ES-I3 (cell line): ENCODE measurements around the gene MUC4.
A peak's percentile ranks its signal among the peaks of the same experiment; 100 is the strongest.

Experiments used
- H3K36me3 ChIP-seq: 2 replicates; pipeline ENCODE4 v1.6.1; 2013; ENCODE audit warnings: mild to moderate bottlenecking, low read length, control low read depth, moderate library complexity; ENCODE audit not compliant: insufficient read depth
- H3K4me1 ChIP-seq: 2 replicates; pipeline ENCODE4 v1.6.1; 2013; ENCODE audit warnings: mild to moderate bottlenecking, control low read depth, low read length; ENCODE audit not compliant: insufficient read depth
- H3K9ac ChIP-seq: 2 replicates; pipeline ENCODE4 v1.6.1; 2013; ENCODE audit warnings: low read depth, mild to moderate bottlenecking, low read length, moderate library complexity
- H3K9me3 ChIP-seq: 2 replicates; pipeline ENCODE4 v1.6.1; 2013; ENCODE audit warnings: mild to moderate bottlenecking, low read length, moderate library complexity; ENCODE audit not compliant: control insufficient read depth, insufficient read depth

Gene MUC4

GRCh38 chr3:195811756-195812155 is at the start of gene MUC4:
Gene MUC4 (minus strand): TSS chr3:195811929. CDS start chr3:195811817, 112 bp downstream.
- no peaks in the 10 kb centered on the region for H3K36me3 ChIP-seq
- peak within 1 kb of the TSS; percentile 43; the same call in 1 of the 2 replicates for H3K9ac ChIP-seq
- no peaks in the 10 kb centered on the region for H3K9me3 ChIP-seq
- peaks cover 27% of the 10 kb centered on the region for H3K4me1 ChIP-seq

- Histone ChIP-seq H3K36me3 (no peaks in the 10 kb centered on the region), H3K9ac (no peak overlapping the region), H3K9me3 (no peaks in the 10 kb centered on the region), H3K4me1 (peaks cover 18% of the 10 kb centered on the region)
Observed at GRCh38 chr3:195860456-195860855, 48.7 kb upstream of the MUC4 start.

DNA sequence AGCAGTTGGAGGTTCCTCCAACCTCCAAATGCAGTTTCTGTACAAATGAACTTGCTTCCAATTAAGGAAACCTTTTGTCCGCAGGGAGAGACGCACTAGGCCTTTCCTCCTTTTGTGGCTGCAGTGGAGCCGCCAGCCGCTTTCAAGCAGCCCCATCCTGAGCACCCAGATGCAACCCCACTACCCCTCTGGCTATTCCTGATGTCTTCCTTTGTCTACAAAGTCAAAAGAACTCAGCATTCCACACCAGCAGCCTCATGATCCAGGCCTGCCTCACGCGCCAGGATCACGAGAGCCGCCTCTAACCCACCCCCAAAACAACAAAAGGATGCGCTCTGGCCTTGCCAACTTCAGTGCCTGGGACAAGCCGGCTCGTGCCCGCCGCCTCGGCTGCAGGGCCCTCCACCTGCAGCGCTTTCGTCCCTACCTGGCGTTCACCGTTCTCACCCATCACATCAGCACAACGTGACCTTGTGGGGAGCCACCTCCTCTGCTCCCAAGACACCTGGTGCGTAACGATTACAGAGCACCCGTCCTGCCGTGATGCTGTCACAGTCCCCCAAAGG is 48.2 kb upstream of the MUC4 start:
- H3K36me3 ChIP-seq, result no peaks in the 10 kb centered on the region
- no peak overlapping the region for H3K9ac ChIP-seq
- H3K9me3 ChIP-seq, result no peaks in the 10 kb centered on the region

DNA sequence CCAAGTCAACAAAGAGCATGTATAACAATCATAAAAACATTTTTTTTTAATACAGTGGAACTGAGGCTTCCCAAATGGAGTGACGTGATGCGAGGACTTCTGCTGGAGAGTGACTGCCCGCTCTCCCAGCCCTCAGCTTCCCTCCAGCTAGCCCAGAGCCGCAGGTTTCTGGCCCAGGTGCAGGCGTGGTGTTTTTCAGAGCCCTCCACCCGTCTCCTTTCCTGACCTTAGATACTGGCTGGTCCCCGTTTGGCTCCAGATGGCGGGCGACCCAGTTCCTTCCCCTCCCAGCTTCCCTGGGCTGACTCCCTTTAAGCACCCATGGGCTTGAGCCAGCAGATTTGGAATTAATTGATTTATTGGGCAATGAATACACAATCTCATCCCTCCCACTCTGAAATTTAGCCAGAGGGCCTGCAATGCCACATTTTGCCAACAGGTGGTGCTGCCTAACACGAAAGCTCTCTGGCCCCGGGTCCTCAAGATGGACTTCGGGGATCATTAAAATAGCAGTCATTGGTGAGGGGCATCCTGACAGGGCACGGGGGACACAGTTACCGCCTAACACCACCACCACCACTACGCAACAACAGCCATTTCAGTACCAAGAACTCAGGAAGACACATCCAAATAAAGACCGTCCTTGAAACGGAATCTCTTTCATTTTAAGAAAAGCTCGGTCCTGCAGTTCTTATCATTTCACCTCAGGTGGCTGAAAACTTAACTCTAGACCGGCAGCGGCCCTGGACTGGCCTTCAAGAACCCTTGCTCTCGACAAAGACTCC is 47.5 kb upstream of the MUC4 start:
- Histone ChIP-seq H3K9ac (no peak overlapping the region), H3K4me1 (peaks cover 22% of the 10 kb centered on the region), H3K9me3 (no peaks in the 10 kb centered on the region), H3K36me3 (no peaks in the 10 kb centered on the region)

More for the DNA sequence above, 48.2 kb upstream of the MUC4 start:
- peaks cover 18% of the 10 kb centered on the region for H3K4me1 ChIP-seq

GRCh38 chr3:195856410-195857084 is 44.8 kb upstream of the MUC4 start:
- H3K9me3 ChIP-seq, result no peaks in the 10 kb centered on the region
- no peak overlapping the region for H3K9ac ChIP-seq
- H3K4me1 ChIP-seq, result peaks cover 22% of the 10 kb centered on the region

DNA sequence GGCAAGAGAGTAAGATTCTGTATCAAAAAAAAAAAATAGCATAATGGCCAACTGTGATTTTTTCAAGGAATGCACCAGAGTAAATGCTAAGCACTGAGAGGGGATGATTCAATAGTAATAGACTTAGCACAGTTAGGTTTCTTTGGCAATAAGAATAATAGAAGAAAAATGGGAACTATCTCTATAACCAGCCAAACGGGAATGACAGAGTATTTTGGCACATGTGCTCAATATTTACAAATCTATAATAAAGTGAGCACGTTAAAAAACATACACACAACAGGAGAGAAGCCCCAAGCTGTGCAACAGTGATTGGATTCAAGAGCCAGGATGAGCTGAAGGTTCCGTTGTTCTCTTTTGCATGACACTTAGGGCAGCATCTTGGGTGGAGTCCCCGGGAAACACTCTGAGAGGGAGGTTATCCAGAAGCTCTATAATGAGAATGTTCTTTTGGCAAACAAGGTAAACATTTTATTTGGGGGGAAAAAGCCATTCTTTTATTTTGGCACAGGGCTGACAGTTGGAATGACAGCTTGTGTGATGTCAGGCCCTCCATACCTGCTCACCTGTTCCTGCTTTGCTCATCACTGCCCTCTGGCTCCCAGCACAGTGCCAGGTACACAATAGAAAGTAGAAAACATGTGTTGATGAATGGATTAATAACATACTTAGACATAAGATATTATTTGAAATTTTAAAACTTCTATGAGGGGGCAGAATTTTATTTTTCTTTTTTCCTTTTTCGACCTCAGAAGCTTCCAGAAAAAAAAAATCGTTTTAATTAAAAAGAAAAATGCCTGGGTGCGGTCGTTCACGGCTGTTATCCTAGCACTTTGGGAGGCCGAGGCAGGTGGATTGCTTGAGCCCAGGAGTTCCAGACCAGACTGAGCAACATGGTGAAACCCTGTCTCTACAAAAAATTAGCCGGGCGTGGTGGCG is 44.0 kb upstream of the MUC4 start:
- H3K4me1 ChIP-seq, result peaks cover 17% of the 10 kb centered on the region
- no peak overlapping the region for H3K9ac ChIP-seq
- H3K9me3 ChIP-seq, result no peaks in the 10 kb centered on the region
- H3K36me3 ChIP-seq, result no peaks in the 10 kb centered on the region

More at GRCh38 chr3:195856410-195857084, 44.8 kb upstream of the MUC4 start:
- no peaks in the 10 kb centered on the region for H3K36me3 ChIP-seq

- Histone ChIP-seq H3K9ac (no peak overlapping the region), H3K9me3 (no peaks in the 10 kb centered on the region), H3K4me1 (peaks cover 8% of the 10 kb centered on the region; the same call in 1 of the 2 replicates), H3K36me3 (no peaks in the 10 kb centered on the region)
Observed at GRCh38 chr3:195854628-195855294, 43.0 kb upstream of the MUC4 start.

- no peaks in the 10 kb centered on the region for H3K36me3 ChIP-seq
- H3K4me1 ChIP-seq, result peaks cover 4% of the 10 kb centered on the region
- H3K9me3 ChIP-seq, result no peaks in the 10 kb centered on the region
- H3K9ac ChIP-seq, result no peak overlapping the region
Observed at GRCh38 chr3:195853996-195854395, 42.3 kb upstream of the MUC4 start.

DNA sequence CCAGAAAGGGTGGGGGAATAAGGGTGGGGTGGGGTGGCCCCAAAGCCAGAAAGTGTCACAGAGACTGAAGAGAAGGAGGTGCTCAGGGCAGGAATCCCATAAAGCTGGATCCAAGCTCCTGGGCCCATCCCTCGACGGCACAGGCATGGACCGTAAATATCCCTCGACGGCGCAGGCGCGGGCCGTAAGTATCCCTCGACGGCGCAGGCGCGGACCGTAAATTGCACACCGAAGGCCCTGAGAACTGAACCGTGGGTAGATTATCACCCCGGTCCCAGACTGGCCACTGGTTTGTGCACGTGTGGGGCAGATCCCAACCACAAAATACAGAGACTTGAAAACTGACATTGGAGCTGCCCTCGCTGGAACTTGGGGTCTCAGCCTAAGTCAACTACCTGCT is 41.3 kb upstream of the MUC4 start:
- H3K9ac ChIP-seq, result no peak overlapping the region
- H3K9me3 ChIP-seq, result no peaks in the 10 kb centered on the region
- H3K36me3 ChIP-seq, result no peaks in the 10 kb centered on the region
- H3K4me1 ChIP-seq, result peaks cover 4% of the 10 kb centered on the region

DNA sequence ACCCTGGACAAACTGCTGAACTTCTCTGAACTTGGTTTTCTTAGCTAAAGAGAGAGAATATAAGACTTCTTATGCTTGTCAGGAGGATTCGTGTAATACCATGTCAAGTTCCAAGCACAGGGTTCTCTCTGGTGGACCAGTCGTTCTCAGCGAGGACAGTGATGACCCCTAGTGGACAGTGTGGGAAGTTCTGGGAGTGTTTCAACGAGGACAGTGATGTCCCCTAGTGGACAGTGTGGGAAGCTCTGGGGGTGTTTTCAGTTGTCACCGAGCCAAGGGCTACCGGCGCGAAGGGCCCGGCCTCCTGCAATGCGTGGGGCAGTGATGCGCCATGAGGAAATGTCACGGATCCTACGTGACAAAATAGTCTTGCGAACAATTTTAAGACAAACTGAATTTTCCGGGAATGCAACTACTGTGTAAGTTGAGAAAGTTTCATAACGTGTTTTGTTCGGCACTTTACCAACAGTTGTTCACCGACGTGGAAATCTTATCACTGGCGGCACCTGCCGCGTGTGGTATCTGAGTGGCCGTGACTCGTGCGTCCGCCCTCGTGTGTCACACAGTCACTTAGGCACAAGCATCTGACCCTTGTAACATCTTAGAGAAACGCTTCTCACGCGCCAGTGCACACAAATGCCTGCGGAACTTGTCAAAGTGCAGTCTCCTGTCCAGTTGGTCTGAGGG is 39.3 kb upstream of the MUC4 start:
- no peaks in the 10 kb centered on the region for H3K9me3 ChIP-seq
- H3K9ac ChIP-seq, result no peak overlapping the region
- H3K36me3 ChIP-seq, result no peaks in the 10 kb centered on the region
- peaks cover 4% of the 10 kb centered on the region for H3K4me1 ChIP-seq

GRCh38 chr3:195849322-195850074 is 37.8 kb upstream of the MUC4 start:
- no peak overlapping the region for H3K9ac ChIP-seq
- no peaks in the 10 kb centered on the region for H3K36me3 ChIP-seq
- H3K9me3 ChIP-seq, result no peaks in the 10 kb centered on the region
- H3K4me1 ChIP-seq, result peaks cover under 1% of the 10 kb centered on the region

DNA sequence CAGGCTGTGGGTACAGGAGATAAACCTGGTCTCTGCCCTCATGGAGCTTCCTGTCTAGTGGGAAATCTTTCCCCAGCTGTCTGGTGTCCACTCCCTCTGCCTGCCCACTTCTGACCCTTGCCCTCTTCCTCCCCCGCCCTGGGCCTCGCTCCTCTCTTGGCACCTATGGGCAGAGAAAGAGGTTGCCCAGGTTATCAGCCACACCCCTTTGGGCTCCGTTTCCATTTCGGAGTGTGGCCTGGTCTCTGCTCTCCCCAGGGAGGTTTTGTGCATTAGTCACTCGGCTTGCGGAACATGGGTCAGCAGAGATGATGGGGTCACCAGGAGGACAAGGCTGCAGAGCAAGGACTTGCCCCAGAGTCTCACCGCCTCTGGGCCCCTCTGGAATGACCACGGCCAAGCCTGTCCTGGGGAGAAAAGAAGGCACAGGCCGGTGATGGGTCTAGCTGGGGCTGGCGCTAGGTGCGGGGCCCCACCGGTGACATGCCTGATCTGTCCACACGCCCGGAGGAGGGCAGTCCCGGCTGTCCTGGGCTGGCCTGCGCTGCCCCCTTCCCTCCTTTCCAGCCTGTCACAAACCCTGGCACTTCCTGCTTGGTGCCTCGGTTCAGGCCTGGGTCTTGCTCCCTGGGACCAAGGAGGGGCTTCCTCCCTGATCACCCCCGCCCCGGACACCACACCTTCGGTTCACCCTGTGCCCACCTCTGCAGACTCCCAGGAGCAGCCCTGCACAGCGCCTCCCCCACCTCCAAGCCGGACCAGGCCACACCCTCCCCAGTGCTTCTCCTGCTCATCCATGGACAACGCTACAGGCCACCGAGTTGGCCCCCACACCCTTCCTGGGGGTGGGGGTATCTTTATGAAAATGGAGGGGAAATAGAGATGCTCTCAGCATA is 35.6 kb upstream of the MUC4 start:
- no peaks in the 10 kb centered on the region; the same call in 1 of the 2 replicates for H3K4me1 ChIP-seq
- H3K9ac ChIP-seq, result no peak overlapping the region

More for the DNA sequence above, 35.6 kb upstream of the MUC4 start:
- Histone ChIP-seq H3K36me3 (no peaks in the 10 kb centered on the region), H3K9me3 (no peaks in the 10 kb centered on the region)
